Activated CD4-positive, alpha-beta memory T cell treated with anti-CD3 and anti-CD28 coated beads, Interleukin-2, amount 10 ng/mL, durations not matched to agents 7 days and 5 days (primary cell): ENCODE measurements around the gene SOSTDC1. TPM values are rescaled to one million over a fixed set of nuclear protein-coding genes. Genes with fewer than 3 reads are reported as not detected.
"Not testable (repeated sequence)": the region's sequence is repeated elsewhere in the genome, so short reads cannot be mapped to it uniquely, and the experiment has no call there.

Source experiments
- CTCF ChIA-PET: fragments of 350-600 bp; sonication (Branson Sonifier 250); formaldehyde crosslinking; loops from one replicate; lab custom pipeline; 2021; ENCODE audit warnings: antibody characterized with exemption, inconsistent platforms; lab: Charles Lee
- POLR2A ChIA-PET: fragments of 350-600 bp; sonication (Branson Sonifier 250); formaldehyde crosslinking; loops from one replicate; lab custom pipeline; 2021; ENCODE audit warnings: antibody characterized with exemption; lab: Charles Lee
- DNase-seq: peaks from one replicate; pipeline ENCODE4 v3.0.0-alpha.2; 2020
- H3K27ac Mint-ChIP-seq: one replicate; pipeline ENCODE4 v1.8.0; 2021; ENCODE audit warnings: mild to moderate bottlenecking, mixed read lengths
- H3K27me3 Mint-ChIP-seq: one replicate; pipeline ENCODE4 v1.8.0; 2021; ENCODE audit warnings: mixed read lengths
- H3K36me3 Mint-ChIP-seq: one replicate; pipeline ENCODE4 v1.8.0; 2021; ENCODE audit warnings: low read depth, mixed read lengths
- H3K4me1 Mint-ChIP-seq: one replicate; pipeline ENCODE4 v1.8.0; 2021; ENCODE audit warnings: mixed read lengths
- H3K4me3 Mint-ChIP-seq: one replicate; pipeline ENCODE4 v1.8.0; 2021; ENCODE audit warnings: mild to moderate bottlenecking, mixed read lengths
- H3K9me3 Mint-ChIP-seq: one replicate; pipeline ENCODE4 v1.8.0; 2021; ENCODE audit warnings: mixed read lengths
- total RNA-seq, 2 experiments: library from RNA; stranded (reverse); gene quantifications; one replicate each; pipeline ENCODE4 v1.2.3, GENCODE V29; 2021

SOSTDC1 gene
- total RNA-seq, 2 experiments from 2014 or later: not detected

DNA sequence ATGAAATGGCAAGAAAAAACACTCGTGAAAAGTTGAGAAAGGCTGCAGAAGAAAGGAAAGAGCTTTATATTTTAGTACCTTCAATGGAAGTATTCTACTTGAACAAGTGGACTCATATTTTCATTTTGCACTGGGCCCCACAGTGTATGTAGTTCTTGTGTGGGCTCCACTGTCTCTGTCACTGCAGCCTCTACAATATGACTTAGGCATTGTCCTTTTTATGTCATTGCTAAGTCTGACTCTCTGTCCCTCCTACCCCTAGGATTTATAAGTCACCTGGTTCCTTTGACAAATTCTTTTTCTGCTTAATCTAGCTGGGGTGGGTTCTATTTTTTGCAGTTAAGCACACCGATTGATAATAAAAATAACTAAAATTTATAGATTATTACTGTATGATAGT, 27.7 kb upstream of the SOSTDC1 start:
- peaks cover 5% of the 10 kb centered on the region for H3K27me3 Mint-ChIP-seq
- ChIA-PET POLR2A (interaction anchor here (1.3 kb wide), 1 partner anchor 72 kb away, joined by 4 read pairs; the partner anchor contains the start of gene CRPPA), CTCF (interaction anchor here (1.8 to 2.6 kb wide), 2 partner anchors 71 to 72 kb away, joined by 5 to 9 read pairs; no protein-coding TSS in a partner anchor)
- H3K4me1 Mint-ChIP-seq: peaks cover 11% of the 10 kb centered on the region
- no peak overlapping the region for H3K27ac Mint-ChIP-seq
- no peaks in the 10 kb centered on the region for H3K9me3 Mint-ChIP-seq
- no peak for DNase-seq
- no peaks in the 10 kb centered on the region for H3K36me3 Mint-ChIP-seq
- no peak overlapping the region for H3K4me3 Mint-ChIP-seq

- Mint-ChIP-seq H3K36me3 (no peaks in the 10 kb centered on the region), H3K4me3 (no peak overlapping the region), H3K4me1 (peaks cover 11% of the 10 kb centered on the region), H3K27ac (peak overlapping the region; percentile 26), H3K9me3 (no peaks in the 10 kb centered on the region), H3K27me3 (peaks cover 5% of the 10 kb centered on the region)
- ChIA-PET CTCF (interaction anchor here (0.5 to 2.6 kb wide), 2 partner anchors 72 to 128 kb away, joined by 4 to 9 read pairs; no protein-coding TSS in a partner anchor), POLR2A (interaction anchor here (1.3 kb wide), 1 partner anchor 72 kb away, joined by 4 read pairs; the partner anchor contains the start of gene CRPPA)
- no peak for DNase-seq
These were observed 27.1 kb upstream of the SOSTDC1 start for GRCh38 chr7:16492513-16493062.

DNA sequence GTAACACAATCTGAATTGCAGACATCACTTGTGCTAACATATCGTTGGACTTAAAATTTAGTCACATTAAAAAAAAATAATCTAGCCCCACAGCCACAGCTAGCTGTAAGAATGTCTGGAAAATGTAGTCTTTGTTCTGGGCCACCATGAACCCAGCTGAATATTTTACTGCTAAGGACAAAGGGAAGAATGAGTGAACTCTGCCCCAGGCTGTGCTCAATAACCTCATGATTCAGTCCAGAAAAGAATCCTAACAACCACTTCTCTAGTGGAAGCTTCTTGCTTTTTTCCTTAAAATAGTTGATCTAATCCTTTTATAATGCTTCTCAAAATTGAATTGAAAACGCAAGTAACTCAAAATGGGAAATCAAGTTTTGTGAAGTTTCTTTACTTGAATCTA, 25.6 kb upstream of the SOSTDC1 start:
- Mint-ChIP-seq H3K36me3 (no peaks in the 10 kb centered on the region), H3K9me3 (no peaks in the 10 kb centered on the region), H3K4me1 (peaks cover 11% of the 10 kb centered on the region), H3K27ac (no peak overlapping the region), H3K27me3 (peaks cover 4% of the 10 kb centered on the region), H3K4me3 (no peak overlapping the region)
- ChIA-PET CTCF (interaction anchor here (0.6 to 2.6 kb wide), 2 partner anchors 74 to 106 kb away, joined by 4 to 9 read pairs; no protein-coding TSS in a partner anchor), POLR2A (interaction anchor here (0.7 kb wide), 1 partner anchor 71 kb away, joined by 3 read pairs; no protein-coding TSS in a partner anchor)
- DNase-seq: no peak

GRCh38 chr7:16484453-16485158, 19.1 kb upstream of the SOSTDC1 start:
- DNase-seq: no peak
- H3K4me3 Mint-ChIP-seq: no peak overlapping the region
- ChIA-PET POLR2A (no interaction called here), CTCF (no interaction called here)
- no peaks in the 10 kb centered on the region for H3K4me1 Mint-ChIP-seq
- H3K27me3 Mint-ChIP-seq: peaks cover 8% of the 10 kb centered on the region
- H3K36me3 Mint-ChIP-seq: no peaks in the 10 kb centered on the region
- H3K9me3 Mint-ChIP-seq: no peaks in the 10 kb centered on the region
- no peak overlapping the region for H3K27ac Mint-ChIP-seq

DNA sequence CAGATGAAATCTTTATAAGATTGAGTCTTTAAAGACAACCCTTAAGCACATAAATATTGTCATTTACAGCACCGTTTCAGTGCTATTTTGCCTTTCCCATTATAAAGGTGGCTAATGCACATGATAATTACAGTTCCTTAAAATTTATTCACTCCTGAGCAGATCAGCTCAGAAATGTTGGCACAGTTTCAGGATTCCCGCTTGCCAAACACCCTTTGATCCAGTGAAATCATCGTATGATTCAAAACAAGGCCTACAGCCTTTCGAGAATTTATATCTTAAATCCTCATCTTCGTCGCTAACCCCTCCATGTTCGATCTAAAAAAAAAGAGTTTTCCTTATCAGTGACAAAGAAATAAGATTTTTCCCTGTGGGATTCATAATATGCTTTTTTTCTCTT, 14.1 kb upstream of the SOSTDC1 start:
- peaks cover 7% of the 10 kb centered on the region for H3K27me3 Mint-ChIP-seq
- DNase-seq: no peak
- H3K9me3 Mint-ChIP-seq: no peaks in the 10 kb centered on the region
- H3K4me3 Mint-ChIP-seq: no peak overlapping the region
- no peak overlapping the region for H3K27ac Mint-ChIP-seq
- no peaks in the 10 kb centered on the region for H3K4me1 Mint-ChIP-seq
- CTCF ChIA-PET: no interaction called here
- H3K36me3 Mint-ChIP-seq: no peaks in the 10 kb centered on the region
- POLR2A ChIA-PET: no interaction called here

GRCh38 chr7:16479161-16479560, 13.6 kb upstream of the SOSTDC1 start:
- CTCF ChIA-PET: interaction anchor here (0.7 kb wide), 1 partner anchor 9 kb away, joined by 3 read pairs; no protein-coding TSS in a partner anchor
- H3K4me1 Mint-ChIP-seq: no peaks in the 10 kb centered on the region
- no peak overlapping the region for H3K4me3 Mint-ChIP-seq
- no peaks in the 10 kb centered on the region for H3K9me3 Mint-ChIP-seq
- H3K27ac Mint-ChIP-seq: no peak overlapping the region
- H3K27me3 Mint-ChIP-seq: peaks cover 7% of the 10 kb centered on the region
- DNase-seq: no peak
- H3K36me3 Mint-ChIP-seq: no peaks in the 10 kb centered on the region
- POLR2A ChIA-PET: no interaction called here

GRCh38 chr7:16471933-16472332, 6.4 kb upstream of the SOSTDC1 start:
- CTCF ChIA-PET: no interaction called here
- peaks cover 2% of the 10 kb centered on the region for H3K27me3 Mint-ChIP-seq
- no peaks in the 10 kb centered on the region for H3K9me3 Mint-ChIP-seq
- H3K27ac Mint-ChIP-seq: no peak overlapping the region
- no peaks in the 10 kb centered on the region for H3K4me1 Mint-ChIP-seq
- no peak for DNase-seq
- POLR2A ChIA-PET: no interaction called here
- no peaks in the 10 kb centered on the region for H3K36me3 Mint-ChIP-seq
- no peak overlapping the region for H3K4me3 Mint-ChIP-seq

DNA sequence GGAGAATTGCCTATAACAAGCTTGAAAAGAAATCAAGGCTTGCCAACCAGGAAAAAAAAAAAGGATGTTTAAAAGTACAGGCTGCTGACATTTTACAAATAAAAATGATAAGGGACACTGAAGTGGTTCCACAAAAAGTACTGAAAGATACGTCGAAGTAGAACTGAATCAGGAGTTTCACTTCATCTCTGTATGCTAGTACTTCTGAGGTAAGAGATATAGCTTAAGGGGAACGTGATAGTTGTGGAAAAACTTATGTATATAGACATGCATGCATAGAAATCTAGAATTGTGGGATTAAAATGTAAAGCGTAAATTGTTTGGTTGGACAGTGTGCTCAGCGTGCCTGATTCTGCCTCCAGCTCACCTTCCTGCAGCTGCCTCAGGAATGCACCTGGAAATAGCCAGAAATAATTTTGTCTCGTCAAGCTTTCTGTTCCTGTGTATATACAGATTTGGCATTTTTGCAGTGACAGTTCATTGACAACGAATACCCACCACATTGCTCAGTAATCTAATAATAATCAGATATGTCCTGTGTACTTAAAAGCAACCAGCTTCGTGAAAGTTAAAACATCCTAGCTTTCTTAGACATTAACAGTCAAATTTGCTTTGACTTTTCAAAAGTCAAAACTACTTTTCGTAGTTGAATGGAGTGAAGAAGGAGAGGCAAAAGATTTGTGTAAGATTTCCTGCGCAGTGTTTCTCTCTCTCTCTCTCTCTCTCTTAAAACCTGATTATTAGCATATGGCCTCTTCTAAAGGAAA, 1.4 kb downstream of the SOSTDC1 start:
- POLR2A ChIA-PET: no interaction called here

GRCh38 chr7:16463520-16463919, 2.0 kb downstream of the SOSTDC1 start:
- DNase-seq: no peak
- Mint-ChIP-seq H3K27me3 (peaks cover 7% of the 10 kb centered on the region), H3K36me3 (no peaks in the 10 kb centered on the region), H3K4me1 (no peaks in the 10 kb centered on the region), H3K27ac (no peak overlapping the region), H3K9me3 (no peaks in the 10 kb centered on the region), H3K4me3 (no peak overlapping the region)
- POLR2A ChIA-PET: no interaction called here
- CTCF ChIA-PET: no interaction called here

More for the DNA sequence above, 1.4 kb downstream of the SOSTDC1 start:
- Mint-ChIP-seq H3K9me3 (no peaks in the 10 kb centered on the region), H3K4me3 (no peak overlapping the region), H3K27ac (no peak overlapping the region), H3K4me1 (no peaks in the 10 kb centered on the region), H3K27me3 (peaks cover 7% of the 10 kb centered on the region), H3K36me3 (no peaks in the 10 kb centered on the region)
- CTCF ChIA-PET: no interaction called here
- no peak for DNase-seq

GRCh38 chr7:16462431-16462889, 3.1 kb downstream of the SOSTDC1 start:
- Mint-ChIP-seq H3K27me3 (peaks cover 7% of the 10 kb centered on the region), H3K4me3 (no peak overlapping the region), H3K9me3 (no peaks in the 10 kb centered on the region), H3K27ac (no peak overlapping the region), H3K36me3 (no peaks in the 10 kb centered on the region), H3K4me1 (no peaks in the 10 kb centered on the region)
- POLR2A ChIA-PET: no interaction called here
- DNase-seq: no peak
- CTCF ChIA-PET: no interaction called here

- H3K4me3 Mint-ChIP-seq: no peak overlapping the region
- ChIA-PET CTCF (no interaction called here), POLR2A (interaction anchor here (0.9 kb wide), 1 partner anchor 40 kb away, joined by 3 read pairs; no protein-coding TSS in a partner anchor)
These were observed 4.6 kb downstream of the SOSTDC1 start for GRCh38 chr7:16460789-16461493.

DNA sequence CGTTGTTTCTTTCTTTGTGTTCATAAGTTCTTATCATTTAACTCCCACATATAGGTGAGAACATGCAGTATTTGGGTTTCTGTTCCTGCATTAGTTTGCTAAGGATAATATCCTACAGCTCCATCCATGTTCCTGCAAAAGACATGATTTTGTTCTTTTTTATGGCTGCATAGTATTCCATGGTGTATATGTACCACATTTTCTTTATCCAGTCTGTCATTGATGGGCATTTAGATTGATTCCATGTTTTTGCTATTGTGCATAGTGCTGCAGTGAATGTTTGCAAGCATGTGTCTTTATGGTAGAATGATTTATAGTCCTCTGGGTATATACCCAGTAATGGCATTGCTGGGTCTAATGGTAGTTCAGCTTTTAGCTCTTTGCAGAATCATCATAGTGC, 9.2 kb downstream of the SOSTDC1 start:
- H3K27me3 Mint-ChIP-seq, H3K4me3 Mint-ChIP-seq, POLR2A ChIA-PET, DNase-seq, H3K36me3 Mint-ChIP-seq, CTCF ChIA-PET, H3K9me3 Mint-ChIP-seq, H3K27ac Mint-ChIP-seq, H3K4me1 Mint-ChIP-seq: not testable (repeated sequence)

More at GRCh38 chr7:16460789-16461493, 4.6 kb downstream of the SOSTDC1 start:
- peaks cover 4% of the 10 kb centered on the region for H3K27me3 Mint-ChIP-seq
- no peaks in the 10 kb centered on the region for H3K4me1 Mint-ChIP-seq
- no peak overlapping the region for H3K27ac Mint-ChIP-seq
- no peak for DNase-seq
- no peaks in the 10 kb centered on the region for H3K36me3 Mint-ChIP-seq
- H3K9me3 Mint-ChIP-seq: no peaks in the 10 kb centered on the region
